ENCODE results near the gene MRNIP.
"Not testable (repeated sequence)": the region's sequence is repeated elsewhere in the genome, so short reads cannot be mapped to it uniquely, and the experiment has no call there.

The MRNIP gene

DNA sequence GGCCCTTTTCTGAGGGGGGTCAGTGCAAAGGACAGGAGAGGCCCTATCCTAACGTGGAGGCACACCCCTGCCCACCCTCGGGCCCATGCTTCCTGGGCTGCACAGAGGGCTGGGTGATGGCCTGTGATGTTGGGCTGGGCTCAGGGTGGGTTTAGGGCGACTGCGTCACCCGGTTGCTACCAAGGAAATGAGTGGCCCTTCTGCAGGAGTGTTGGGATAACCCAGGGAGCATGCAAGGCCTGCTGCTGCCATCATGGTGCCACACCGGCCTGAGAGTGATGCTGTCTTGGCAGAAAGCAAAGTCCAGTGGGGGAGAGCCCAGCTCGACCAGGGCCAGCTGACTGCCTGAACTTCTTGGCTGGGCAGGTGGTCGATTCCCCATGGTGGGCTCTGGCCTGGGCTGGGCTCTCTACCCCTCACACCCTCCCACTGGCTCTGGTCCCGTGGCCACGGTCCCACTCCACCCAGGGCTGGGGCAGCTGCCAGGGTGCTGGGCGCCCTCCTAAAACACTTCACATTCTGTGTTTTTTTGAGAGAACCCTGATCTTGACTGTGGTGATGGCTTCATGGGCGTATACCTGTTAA is 21.5 kb upstream of the MRNIP start:
- H3K9me3 Mint-ChIP-seq: peaks cover 14% of the 10 kb centered on the region
- ATAC-seq: no peak
- no peak for DNase-seq

DNA sequence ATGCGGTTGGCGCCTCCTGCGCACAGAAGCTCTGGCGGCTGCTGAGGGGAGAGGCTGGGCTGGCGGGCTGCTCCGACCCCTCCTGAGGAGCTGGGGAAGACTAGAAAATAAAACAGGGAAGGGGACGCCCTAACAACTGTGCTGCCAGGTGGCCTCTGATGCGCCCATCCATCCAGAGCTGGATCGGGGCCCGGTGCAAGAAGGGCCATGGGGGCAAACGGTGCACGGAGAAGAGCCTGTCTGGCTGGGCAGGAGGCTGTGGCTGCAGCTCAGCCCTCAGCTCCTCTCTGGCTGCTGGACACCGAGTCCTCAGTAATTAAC is 21.0 kb upstream of the MRNIP start:
- H3K27me3 Mint-ChIP-seq: no peaks in the 10 kb centered on the region
- H3K36me3 Mint-ChIP-seq (ENCODE audit: low read depth): peaks cover 41% of the 10 kb centered on the region
- H3K27ac Mint-ChIP-seq: no peak overlapping the region
- no peak overlapping the region for H3K4me3 Mint-ChIP-seq
- DNase-seq: no peak
- H3K9me3 Mint-ChIP-seq: peaks cover 14% of the 10 kb centered on the region
- no peaks in the 10 kb centered on the region for H3K4me1 Mint-ChIP-seq
- ATAC-seq: no peak

More for the DNA sequence above, 21.5 kb upstream of the MRNIP start:
- Mint-ChIP-seq H3K27ac (no peak overlapping the region), H3K4me1 (no peaks in the 10 kb centered on the region), H3K27me3 (no peaks in the 10 kb centered on the region), H3K4me3 (no peak overlapping the region), H3K36me3 (ENCODE audit: low read depth) (peaks cover 44% of the 10 kb centered on the region)

DNA sequence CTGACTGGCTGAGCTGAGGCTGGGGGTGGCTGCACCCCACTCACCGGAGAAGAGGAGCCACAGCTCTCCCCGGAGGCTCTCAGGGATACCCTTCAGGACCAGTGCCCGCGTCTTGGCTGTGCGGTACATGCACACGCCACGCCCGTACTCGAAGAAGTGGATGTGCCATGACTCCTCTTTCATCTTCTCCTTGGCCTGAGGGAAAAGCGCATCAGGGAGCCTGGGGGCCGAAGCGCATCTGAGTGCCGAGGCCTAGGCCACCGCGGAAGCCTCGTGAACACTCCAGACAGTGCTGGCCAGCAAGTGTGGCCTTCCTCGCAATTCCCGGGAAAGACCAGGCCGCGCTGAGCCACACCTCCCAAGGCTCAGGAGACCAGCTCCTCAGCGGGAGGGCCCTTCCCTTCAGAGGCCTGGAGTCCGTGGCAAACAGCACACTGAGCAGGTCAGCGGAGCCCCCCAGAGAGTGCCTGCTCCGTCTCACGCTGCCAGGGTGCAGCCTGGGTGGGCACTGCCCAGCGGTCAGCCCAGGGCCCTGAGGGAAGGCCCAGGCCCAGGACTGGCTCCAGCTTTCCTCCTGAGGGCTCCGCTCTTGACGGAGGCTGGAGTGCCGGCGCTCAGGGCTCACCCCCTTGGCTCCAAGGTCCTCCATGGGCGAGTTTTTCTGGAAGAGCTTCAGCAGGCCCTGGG is 20.5 kb upstream of the MRNIP start:
- no peak overlapping the region for H3K27ac Mint-ChIP-seq
- H3K4me1 Mint-ChIP-seq: no peaks in the 10 kb centered on the region
- H3K9me3 Mint-ChIP-seq: peaks cover 10% of the 10 kb centered on the region
- no peak for DNase-seq
- no peak for ATAC-seq
- no peak overlapping the region for H3K4me3 Mint-ChIP-seq
- no peaks in the 10 kb centered on the region for H3K27me3 Mint-ChIP-seq
- H3K36me3 Mint-ChIP-seq (ENCODE audit: low read depth): peaks cover 36% of the 10 kb centered on the region

DNA sequence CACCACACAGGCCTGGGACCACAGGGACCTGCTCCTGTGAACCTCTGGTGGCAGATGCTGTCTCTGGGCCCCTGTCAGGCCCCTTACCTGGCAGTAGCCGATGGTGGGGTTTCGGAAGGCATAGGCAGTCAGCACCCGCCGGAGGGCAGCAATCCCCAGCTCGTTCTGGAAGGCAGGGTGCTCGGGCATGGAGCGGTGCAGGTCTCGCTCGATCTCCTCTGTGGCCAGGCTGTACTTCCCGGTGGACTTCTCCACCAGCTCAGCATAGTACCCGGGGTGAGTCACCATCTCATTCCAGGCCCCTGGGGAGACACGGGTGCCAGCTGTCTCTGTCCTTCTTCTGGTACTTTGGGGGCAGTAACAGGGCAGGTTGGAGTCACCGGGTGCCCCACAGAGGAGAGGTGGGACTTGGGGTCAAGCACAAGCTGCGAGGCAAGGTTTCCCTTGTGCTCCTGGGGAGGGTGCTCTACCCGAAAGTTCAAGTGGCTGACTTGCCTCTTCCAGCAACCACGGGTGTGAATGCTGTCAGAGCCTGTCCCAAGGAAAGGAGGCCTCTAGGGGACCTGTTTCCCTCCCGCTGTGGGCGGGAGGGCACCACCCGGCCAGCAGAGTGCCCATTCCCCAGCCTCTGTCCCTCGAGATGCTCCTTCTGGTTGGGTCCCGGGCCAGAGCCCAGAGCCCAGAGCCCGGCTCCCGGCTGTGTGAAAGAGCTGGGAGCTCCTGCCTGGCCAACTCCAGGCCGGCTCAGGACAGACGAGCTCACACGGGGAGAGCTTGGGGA is 19.8 kb upstream of the MRNIP start:
- Mint-ChIP-seq H3K4me3 (no peak overlapping the region), H3K27ac (no peak overlapping the region), H3K4me1 (no peaks in the 10 kb centered on the region), H3K27me3 (no peaks in the 10 kb centered on the region), H3K36me3 (ENCODE audit: low read depth) (peaks cover 29% of the 10 kb centered on the region), H3K9me3 (peaks cover 4% of the 10 kb centered on the region)
- DNase-seq (no peak), ATAC-seq (no peak)

DNA sequence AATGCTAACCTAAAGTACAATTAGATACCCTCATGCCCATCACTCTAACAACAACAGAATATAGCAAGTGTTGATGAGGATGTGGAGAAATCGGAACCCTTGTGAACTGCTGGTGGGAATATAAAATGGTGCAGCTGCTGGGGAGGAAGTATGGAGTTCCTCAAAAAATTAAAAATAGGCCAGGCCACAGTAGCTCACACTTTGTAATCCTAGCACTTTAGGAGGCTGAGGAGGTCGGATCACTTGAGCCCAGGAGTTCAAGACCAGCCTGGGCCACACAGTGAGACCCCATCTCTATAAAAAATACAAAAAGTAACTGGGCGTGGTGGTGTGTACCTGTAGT is 18.0 kb upstream of the MRNIP start:
- H3K4me1 Mint-ChIP-seq: no peaks in the 10 kb centered on the region
- H3K27me3 Mint-ChIP-seq: no peaks in the 10 kb centered on the region
- H3K9me3 Mint-ChIP-seq: no peaks in the 10 kb centered on the region
- H3K36me3 Mint-ChIP-seq (ENCODE audit: low read depth): peaks cover 15% of the 10 kb centered on the region
- DNase-seq: no peak
- no peak overlapping the region for H3K27ac Mint-ChIP-seq
- no peak for ATAC-seq
- no peak overlapping the region for H3K4me3 Mint-ChIP-seq

DNA sequence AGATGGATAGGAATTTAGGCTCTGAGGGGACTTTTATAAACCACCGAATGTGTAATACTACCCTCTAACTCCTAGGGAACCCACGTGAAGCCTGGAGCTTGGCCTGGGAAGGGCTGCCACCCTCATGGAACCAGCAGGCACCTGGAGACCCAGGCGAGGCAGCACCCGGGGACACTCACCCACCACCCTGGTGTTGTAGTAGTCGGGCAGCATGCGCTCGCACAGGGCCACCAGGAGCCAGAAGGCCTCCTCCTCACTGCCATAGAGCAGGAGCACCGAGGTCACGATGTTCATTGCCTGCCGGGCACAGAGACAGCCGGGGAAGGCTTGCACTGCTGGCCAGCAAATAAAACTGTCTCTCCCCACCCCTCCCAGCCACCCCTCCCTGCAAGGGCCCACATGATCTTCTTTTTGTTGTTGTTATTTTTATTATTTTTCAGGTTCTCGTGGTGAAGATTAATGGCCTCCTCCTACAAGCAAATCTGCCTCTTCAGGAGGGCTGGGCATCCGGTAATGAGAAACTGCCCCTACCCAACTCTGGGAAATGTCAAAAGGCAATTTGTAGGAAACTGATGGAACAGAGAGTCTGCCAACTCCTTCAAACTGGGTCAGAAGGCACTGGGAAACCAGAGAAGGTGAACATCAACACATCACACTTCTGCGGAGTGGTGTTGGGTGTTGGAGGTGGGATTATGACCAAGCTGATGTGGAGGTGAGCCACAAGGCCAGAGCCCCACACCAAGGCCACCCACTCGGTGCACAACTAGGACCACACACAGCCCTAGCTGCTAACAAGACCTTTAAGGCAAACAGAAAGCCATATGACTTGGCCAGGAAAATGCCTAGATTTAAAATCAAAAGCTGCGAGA is 17.4 kb upstream of the MRNIP start:
- ATAC-seq: no peak
- DNase-seq: no peak
- Mint-ChIP-seq H3K9me3 (no peaks in the 10 kb centered on the region), H3K36me3 (ENCODE audit: low read depth) (peaks cover 15% of the 10 kb centered on the region), H3K4me3 (no peak overlapping the region), H3K27ac (no peak overlapping the region), H3K27me3 (no peaks in the 10 kb centered on the region), H3K4me1 (no peaks in the 10 kb centered on the region)

DNA sequence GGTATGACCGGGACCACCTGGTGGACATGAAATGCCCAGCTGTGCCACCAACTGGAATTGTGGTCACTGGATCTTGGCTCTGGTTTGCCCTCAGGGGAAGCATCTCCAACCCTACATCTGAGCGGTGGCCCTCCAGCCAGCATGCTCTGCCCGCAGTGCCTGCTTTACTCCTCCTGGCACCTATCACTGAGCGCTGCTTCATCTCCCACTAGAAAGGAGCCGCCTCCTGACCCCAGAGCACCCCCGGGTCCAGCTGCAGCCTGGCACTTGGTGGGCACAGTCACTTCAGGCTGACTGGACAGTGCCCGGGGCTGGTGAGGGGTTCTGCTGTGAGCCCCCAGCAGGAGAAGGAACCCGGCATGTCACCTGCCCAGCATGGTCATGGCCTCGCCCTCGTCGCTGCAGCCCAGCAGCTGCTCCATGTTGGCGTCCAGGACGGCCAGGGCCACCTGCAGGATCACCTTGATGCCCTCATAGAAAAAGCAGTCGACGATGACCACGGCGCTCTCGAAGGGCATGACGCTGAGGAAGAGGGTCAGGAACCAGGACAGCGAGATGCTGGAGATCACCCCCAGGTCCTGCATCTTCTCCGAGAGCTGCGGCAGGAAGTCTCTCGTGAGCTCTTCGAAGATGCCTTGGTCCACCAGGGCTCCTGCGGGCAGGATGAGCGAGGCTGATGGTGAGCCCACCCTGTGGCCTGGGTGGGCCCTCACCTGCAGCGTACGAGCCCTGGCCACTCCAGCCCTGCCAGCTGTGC is 16.1 kb upstream of the MRNIP start:
- no peak overlapping the region for H3K27ac Mint-ChIP-seq
- H3K36me3 Mint-ChIP-seq (ENCODE audit: low read depth): peaks cover 19% of the 10 kb centered on the region
- ATAC-seq: no peak

DNA sequence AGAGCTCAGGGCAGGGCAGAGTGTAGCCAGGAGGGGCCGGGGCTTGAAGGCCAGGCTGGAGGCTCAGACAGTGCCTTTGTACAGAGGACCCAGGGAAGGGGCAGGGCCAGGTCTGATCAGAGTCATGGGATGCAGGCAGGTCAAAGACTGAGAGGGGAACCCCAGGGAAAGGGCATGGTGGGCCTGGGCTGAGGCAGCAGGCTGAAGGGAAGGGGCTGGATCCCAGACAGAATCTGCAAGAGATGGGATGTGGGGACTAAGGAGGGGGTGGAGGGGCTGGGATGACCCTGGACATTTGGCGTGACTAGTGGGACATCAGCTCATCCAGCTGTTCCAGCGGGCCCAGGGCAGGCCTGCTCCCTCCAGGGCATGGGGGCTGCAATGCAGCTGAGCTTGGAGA is 15.5 kb upstream of the MRNIP start:
- H3K4me1 Mint-ChIP-seq: no peaks in the 10 kb centered on the region
- H3K4me3 Mint-ChIP-seq: no peak overlapping the region
- DNase-seq: no peak
- peaks cover 19% of the 10 kb centered on the region for H3K36me3 Mint-ChIP-seq (ENCODE audit: low read depth)
- no peak overlapping the region for H3K27ac Mint-ChIP-seq
- ATAC-seq: no peak
- H3K9me3 Mint-ChIP-seq: no peaks in the 10 kb centered on the region
- H3K27me3 Mint-ChIP-seq: no peaks in the 10 kb centered on the region

More for the DNA sequence above, 16.1 kb upstream of the MRNIP start:
- Mint-ChIP-seq H3K9me3 (no peaks in the 10 kb centered on the region), H3K4me3 (no peak overlapping the region), H3K4me1 (no peaks in the 10 kb centered on the region), H3K27me3 (no peaks in the 10 kb centered on the region)
- DNase-seq: no peak

DNA sequence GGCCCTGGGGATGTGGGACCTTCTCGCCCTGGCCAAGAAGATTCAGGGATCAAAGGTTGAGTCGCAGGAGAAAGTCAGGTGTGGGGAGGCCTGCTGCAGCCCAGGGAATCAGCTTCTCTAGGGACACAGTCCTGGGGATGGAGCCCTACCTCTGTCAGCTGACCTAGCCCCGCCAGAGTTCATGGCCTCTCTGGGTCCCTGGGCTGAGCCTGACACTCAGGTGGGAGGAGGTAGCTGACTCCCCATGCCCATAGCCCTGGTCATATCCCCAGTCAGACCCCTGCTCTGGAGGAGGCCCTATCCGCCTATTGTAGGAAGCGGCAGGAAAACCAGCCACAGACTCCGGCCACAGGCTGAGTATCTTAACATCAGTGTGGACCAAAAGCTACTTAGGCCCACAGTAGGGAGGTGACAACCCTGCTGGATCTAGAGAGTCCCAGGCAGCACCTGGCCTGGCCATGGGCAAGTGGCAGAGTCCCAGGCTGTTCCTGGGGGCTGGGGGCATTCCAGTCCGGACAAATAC is 15.0 kb upstream of the MRNIP start:
- ATAC-seq: no peak
- Mint-ChIP-seq H3K4me1 (no peaks in the 10 kb centered on the region), H3K36me3 (ENCODE audit: low read depth) (peaks cover 19% of the 10 kb centered on the region), H3K27ac (no peak overlapping the region), H3K27me3 (no peaks in the 10 kb centered on the region), H3K4me3 (no peak overlapping the region), H3K9me3 (no peaks in the 10 kb centered on the region)
- DNase-seq: no peak

DNA sequence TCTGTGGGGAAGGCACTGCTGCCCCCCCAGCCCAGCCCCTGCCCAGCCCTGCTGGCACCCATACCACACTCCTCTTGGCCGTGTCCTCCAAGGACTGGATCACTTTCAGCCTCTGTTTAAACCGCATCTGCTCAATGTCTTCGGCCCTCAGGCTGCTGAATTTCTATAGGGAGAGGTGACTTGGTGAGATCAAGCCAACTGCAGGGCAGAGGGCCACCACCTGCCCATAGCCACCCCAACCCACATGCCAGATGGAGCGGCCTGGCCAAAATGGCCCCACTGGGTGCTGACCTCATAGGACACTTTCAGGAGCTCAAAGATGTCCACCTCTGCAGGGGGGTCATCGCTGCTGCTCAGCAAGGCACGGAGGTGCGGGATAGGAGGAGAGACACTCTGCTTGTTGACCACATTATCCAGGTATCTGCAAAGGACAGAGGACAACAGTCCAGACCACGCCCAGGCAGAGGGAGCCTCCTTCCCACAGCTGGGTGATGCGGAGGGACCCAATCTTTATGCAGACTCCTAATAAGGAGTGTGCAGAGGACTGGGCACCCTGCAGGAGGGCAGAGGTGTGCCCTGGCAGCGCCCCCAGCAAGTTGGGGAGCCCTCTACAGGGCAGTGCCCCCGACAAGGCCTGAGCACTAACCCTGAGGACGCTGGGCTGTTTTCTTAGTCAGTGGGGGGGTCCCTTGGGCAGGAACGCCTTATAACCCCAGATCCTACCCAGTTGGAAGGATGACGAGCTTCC is 14.4 kb upstream of the MRNIP start:
- Mint-ChIP-seq H3K4me3 (no peak overlapping the region), H3K9me3 (no peaks in the 10 kb centered on the region), H3K27ac (no peak overlapping the region), H3K4me1 (no peaks in the 10 kb centered on the region), H3K27me3 (no peaks in the 10 kb centered on the region), H3K36me3 (ENCODE audit: low read depth) (peaks cover 19% of the 10 kb centered on the region)
- ATAC-seq: no peak
- no peak for DNase-seq

DNA sequence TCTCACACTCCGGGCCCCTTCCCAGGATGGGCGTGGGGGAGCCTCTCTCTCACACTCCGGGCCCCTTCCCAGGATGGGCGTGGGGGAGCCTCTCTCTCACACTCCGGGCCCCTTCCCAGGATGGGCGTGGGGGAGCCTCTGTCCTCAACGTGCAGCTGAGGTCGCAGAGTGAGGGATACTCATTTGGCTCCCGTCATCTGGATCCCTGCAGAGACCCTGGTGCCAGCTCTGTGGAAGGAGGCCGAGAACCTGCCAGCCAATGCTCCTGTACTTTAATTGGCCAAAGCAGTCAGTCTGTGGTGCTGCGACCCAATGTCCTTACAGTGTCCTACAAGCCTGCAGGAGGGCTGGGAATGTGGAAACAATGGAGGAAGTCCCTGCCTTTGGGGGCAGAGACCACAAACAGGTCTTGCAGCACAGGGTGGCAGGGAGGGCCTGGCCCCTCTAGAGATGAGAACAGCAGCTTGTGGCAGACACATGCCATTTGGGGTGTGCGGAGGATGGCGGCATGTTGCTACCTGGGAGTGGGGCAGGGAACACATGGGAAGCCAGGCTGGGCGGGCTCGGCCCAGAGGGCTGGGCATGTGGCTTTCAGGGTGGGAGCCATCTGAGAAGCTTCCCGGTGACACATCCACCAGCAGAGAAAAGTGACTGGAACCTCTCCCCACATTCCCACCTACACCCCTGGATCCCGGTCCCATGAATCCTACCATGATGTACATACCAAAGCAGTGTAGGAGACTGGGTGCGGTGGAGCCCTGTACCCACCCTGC is 13.6 kb upstream of the MRNIP start:
- no peak overlapping the region for H3K27ac Mint-ChIP-seq

DNA sequence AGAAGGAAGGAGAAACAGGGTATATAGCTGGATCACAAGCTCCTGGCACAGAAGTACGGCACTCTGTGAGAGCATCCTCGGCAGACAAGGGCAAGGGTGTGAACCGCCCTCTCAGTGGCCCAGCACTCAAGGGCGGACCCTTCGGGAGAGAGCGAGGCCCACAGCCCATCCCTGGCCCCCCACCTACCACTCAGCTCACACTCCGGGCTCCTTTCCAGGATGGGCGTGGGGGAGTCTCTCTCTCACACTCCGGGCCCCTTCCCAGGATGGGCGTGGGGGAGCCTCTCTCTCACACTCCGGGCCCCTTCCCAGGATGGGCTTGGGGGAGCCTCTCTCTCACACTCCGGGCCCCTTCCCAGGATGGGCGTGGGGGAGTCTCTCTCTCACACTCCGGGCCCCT is 12.9 kb upstream of the MRNIP start:
- DNase-seq, H3K4me1 Mint-ChIP-seq, H3K9me3 Mint-ChIP-seq, H3K4me3 Mint-ChIP-seq, ATAC-seq, H3K27ac Mint-ChIP-seq, H3K27me3 Mint-ChIP-seq: not testable (repeated sequence)
- H3K36me3 Mint-ChIP-seq (ENCODE audit: low read depth): peaks cover 14% of the 10 kb centered on the region

More for the DNA sequence above, 13.6 kb upstream of the MRNIP start:
- ATAC-seq (no peak), DNase-seq (no peak)
- H3K27me3 Mint-ChIP-seq: no peaks in the 10 kb centered on the region
- H3K9me3 Mint-ChIP-seq: no peaks in the 10 kb centered on the region
- no peaks in the 10 kb centered on the region for H3K4me1 Mint-ChIP-seq
- no peak overlapping the region for H3K4me3 Mint-ChIP-seq
- peaks cover 14% of the 10 kb centered on the region for H3K36me3 Mint-ChIP-seq (ENCODE audit: low read depth)

DNA sequence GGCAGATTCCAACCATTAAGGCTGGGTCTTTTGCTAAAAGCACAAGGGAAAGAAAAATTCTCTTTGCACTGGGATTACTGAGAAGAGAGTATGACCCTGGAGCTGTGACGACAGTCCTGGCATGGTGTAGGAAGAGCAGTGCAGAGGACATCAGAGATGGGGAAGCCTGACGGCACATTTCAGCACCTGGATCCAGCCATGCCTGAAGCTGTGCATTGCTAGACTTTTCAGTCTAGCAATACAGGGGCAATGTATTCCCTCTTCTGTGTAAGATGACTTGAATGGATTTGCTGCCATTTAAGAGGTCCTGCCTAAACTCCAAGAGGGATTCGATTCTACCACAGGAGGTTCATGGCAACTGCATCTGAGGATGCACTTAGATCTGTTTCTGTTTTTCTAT is 12.3 kb upstream of the MRNIP start:
- Mint-ChIP-seq H3K4me1 (no peaks in the 10 kb centered on the region), H3K27me3 (no peaks in the 10 kb centered on the region), H3K4me3 (no peak overlapping the region), H3K36me3 (ENCODE audit: low read depth) (peaks cover 14% of the 10 kb centered on the region), H3K9me3 (no peaks in the 10 kb centered on the region), H3K27ac (no peak overlapping the region)
- DNase-seq (no peak), ATAC-seq (no peak)

Data from activated naive CD8-positive, alpha-beta T cell treated with anti-CD3 and anti-CD28 coated beads, Interleukin-2, amount 50 U/mL, for 24 hours (primary cell).